ENCODE measurements around the gene BMP2K. TPM values are rescaled to one million over a fixed set of nuclear protein-coding genes. Genes with fewer than 3 reads are reported as not detected.
A peak's percentile ranks its signal among the peaks of the same experiment; 100 is the strongest.

BMP2K gene
- total RNA-seq, 2 experiments from 2014 or later = 43.4 to 61.1 TPM

- Histone ChIP-seq H4K20me1 (ENCODE audit: insufficient read depth, low read length) (no peaks in the 10 kb centered on the region), H3K9me2 (ENCODE audit: insufficient read depth, low read length) (no peaks in the 10 kb centered on the region), H3K4me3 (ENCODE audit: low read depth, low read length, poor library complexity, severe bottlenecking) (no peak overlapping the region), H3K9me3 (ENCODE audit: low read length) (no peaks in the 10 kb centered on the region), H3K27ac (ENCODE audit: low read depth, low read length, poor library complexity, severe bottlenecking) (no peak overlapping the region), H3K4me2 (ENCODE audit: low read length) (no peak overlapping the region), H3K4me1 (ENCODE audit: insufficient read depth, low read length, poor library complexity, severe bottlenecking) (no peaks in the 10 kb centered on the region), H3K79me2 (ENCODE audit: insufficient read depth, low read depth, low read length) (no peaks in the 10 kb centered on the region), H2AFZ (ENCODE audit: low read length) (no peak overlapping the region), H3K36me3 (ENCODE audit: insufficient read depth, low read length) (no peaks in the 10 kb centered on the region)
- DNase-seq (ENCODE audit: low spot score) = no peak
- ChIA-PET POLR2A (no interaction called here), CTCF (ENCODE audit: unreplicated experiment) (no interaction called here)
- BruUV-seq (replicated peaks) = no TSS peak
- intact Hi-C loops (cut with micrococcal nuclease; ENCODE audit: unreplicated experiment) = loop anchor here (5.0 kb wide), 1 partner anchor 1268 kb away; no protein-coding TSS in a partner anchor
- TF ChIP-seq EZH2phosphoT487 (IDR thresholded peaks at IDR 0.05; ENCODE audit: borderline replicate concordance, low read depth, low read length) (no peak), CTCF (conservative IDR thresholded peaks at IDR 0.05; ENCODE audit: low read length) (no peak)
Measured at GRCh38 chr4:78949735-78950134, 173.6 kb downstream of the BMP2K start.

- no peaks in the 10 kb centered on the region for H3K9me3 ChIP-seq (ENCODE audit: low read length)
- H3K9me2 ChIP-seq (ENCODE audit: insufficient read depth, low read length) = no peaks in the 10 kb centered on the region
- no peaks in the 10 kb centered on the region for H4K20me1 ChIP-seq (ENCODE audit: insufficient read depth, low read length)
- H3K4me1 ChIP-seq (ENCODE audit: insufficient read depth, low read length, poor library complexity, severe bottlenecking) = no peaks in the 10 kb centered on the region
- H3K79me2 ChIP-seq (ENCODE audit: insufficient read depth, low read depth, low read length) = no peaks in the 10 kb centered on the region
- no peak overlapping the region for H3K27ac ChIP-seq (ENCODE audit: low read depth, low read length, poor library complexity, severe bottlenecking)
- no peak overlapping the region for H2AFZ ChIP-seq (ENCODE audit: low read length)
- peak; percentile 62 for DNase-seq (ENCODE audit: low spot score)
- H3K4me3 ChIP-seq (ENCODE audit: low read depth, low read length, poor library complexity, severe bottlenecking) = no peak overlapping the region
- no TSS peak for BruUV-seq (replicated peaks)
- H3K4me2 ChIP-seq (ENCODE audit: low read length) = no peak overlapping the region
- intact Hi-C loops (cut with micrococcal nuclease; ENCODE audit: unreplicated experiment) = loop anchor here (5.0 kb wide), 1 partner anchor 1265 kb away; no protein-coding TSS in a partner anchor
- ChIA-PET POLR2A (interaction anchor here (0.6 to 1.8 kb wide), 4 partner anchors 13 to 363 kb away, joined by 3 to 7 read pairs (median 3); partner anchors contain the start of gene PAQR3), CTCF (ENCODE audit: unreplicated experiment) (interaction anchor here (1.1 kb wide), 1 partner anchor 12 kb away, joined by 3 read pairs; no protein-coding TSS in a partner anchor)
- H3K36me3 ChIP-seq (ENCODE audit: insufficient read depth, low read length) = no peaks in the 10 kb centered on the region
- peak; percentile 95 for TF ChIP-seq CTCF (conservative IDR thresholded peaks at IDR 0.05; ENCODE audit: low read length)
- no peak for TF ChIP-seq EZH2phosphoT487 (IDR thresholded peaks at IDR 0.05; ENCODE audit: borderline replicate concordance, low read depth, low read length)
Measured at GRCh38 chr4:78951862-78952472, 175.8 kb downstream of the BMP2K start.

GRCh38 chr4:78953231-78953630, 177.1 kb downstream of the BMP2K start:
- H3K4me3 ChIP-seq (ENCODE audit: low read depth, low read length, poor library complexity, severe bottlenecking) = no peak overlapping the region
- no peaks in the 10 kb centered on the region for H3K36me3 ChIP-seq (ENCODE audit: insufficient read depth, low read length)
- no peaks in the 10 kb centered on the region for H4K20me1 ChIP-seq (ENCODE audit: insufficient read depth, low read length)
- H3K27ac ChIP-seq (ENCODE audit: low read depth, low read length, poor library complexity, severe bottlenecking) = no peak overlapping the region
- no peaks in the 10 kb centered on the region for H3K4me1 ChIP-seq (ENCODE audit: insufficient read depth, low read length, poor library complexity, severe bottlenecking)
- no peaks in the 10 kb centered on the region for H3K79me2 ChIP-seq (ENCODE audit: insufficient read depth, low read depth, low read length)
- CTCF ChIA-PET (ENCODE audit: unreplicated experiment) = no interaction called here
- H3K9me3 ChIP-seq (ENCODE audit: low read length) = no peaks in the 10 kb centered on the region
- DNase-seq (ENCODE audit: low spot score) = no peak
- no peaks in the 10 kb centered on the region for H3K9me2 ChIP-seq (ENCODE audit: insufficient read depth, low read length)
- TF ChIP-seq EZH2phosphoT487 (IDR thresholded peaks at IDR 0.05; ENCODE audit: borderline replicate concordance, low read depth, low read length) (no peak), CTCF (conservative IDR thresholded peaks at IDR 0.05; ENCODE audit: low read length) (no peak)
- no peak overlapping the region for H2AFZ ChIP-seq (ENCODE audit: low read length)
- POLR2A ChIA-PET = interaction anchor here (0.7 to 1.8 kb wide), 2 partner anchors 14 to 18 kb away, joined by 3 to 7 read pairs; partner anchors contain the start of gene PAQR3
- intact Hi-C loops (cut with micrococcal nuclease; ENCODE audit: unreplicated experiment) = loop anchor here (5.0 kb wide), 1 partner anchor 1264 kb away; no protein-coding TSS in a partner anchor
- no peak overlapping the region for H3K4me2 ChIP-seq (ENCODE audit: low read length)
- BruUV-seq (replicated peaks) = no TSS peak
